AG04449 (cell line): ENCODE measurements around the gene UTF1.

Source experiments
- CTCF ChIA-PET: fragments of 350-600 bp; formaldehyde crosslinking; extraction: SDS; loops from one replicate; lab custom pipeline; 2021; ENCODE audit warnings: antibody characterized with exemption; lab: Yijun Ruan, JAX
- POLR2A ChIA-PET: fragments of 400-600, 350-600 bp; formaldehyde crosslinking; extraction: SDS; loops from one replicate; lab custom pipeline; 2020; ENCODE audit warnings: antibody characterized with exemption, inconsistent platforms; lab: Yijun Ruan, JAX
- DNase-seq: peaks from one replicate; pipeline ENCODE4 v3.0.0-alpha.2; 2010; ENCODE audit warnings: low read depth, low spot score
- H3K4me3 ChIP-seq: 2 replicates; pipeline ENCODE4 v1.5.1; 2011; ENCODE audit warnings: low read depth, mild to moderate bottlenecking, control low read depth, low read length
- TF ChIP-seq, protein P1 (sequence below): IDR thresholded peaks from one replicate; pipeline ENCODE4 v1.5.1; 2011; ENCODE audit warnings: mild to moderate bottlenecking, moderate library complexity, low read length, control low read depth, inconsistent platforms; ENCODE audit not compliant: insufficient read depth; ENCODE audit errors: missing control alignments

The UTF1 gene

DNA sequence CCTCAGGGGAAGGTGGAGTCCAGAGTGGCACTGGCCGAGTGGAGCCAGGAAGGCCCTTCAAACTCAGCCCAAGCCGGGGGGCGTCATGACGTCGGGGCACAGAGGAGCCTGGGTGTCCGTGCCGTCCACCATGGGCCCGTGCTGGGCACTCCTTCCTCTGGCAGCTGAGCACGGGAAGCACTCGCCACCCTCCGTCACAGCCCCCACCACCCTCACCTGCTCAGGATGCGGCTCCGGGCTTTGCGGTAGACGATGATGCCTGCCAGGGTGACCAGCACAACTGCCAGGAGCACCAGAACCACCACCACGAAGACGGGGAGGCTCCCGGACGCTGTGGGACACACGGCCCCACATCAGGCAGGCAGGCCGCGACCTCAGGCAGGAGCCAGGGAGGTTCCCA lies 38.5 kb downstream of the UTF1 start:
- DNase-seq, result no peak
- POLR2A ChIA-PET, result no interaction called here
- TF ChIP-seq, protein P1, sequence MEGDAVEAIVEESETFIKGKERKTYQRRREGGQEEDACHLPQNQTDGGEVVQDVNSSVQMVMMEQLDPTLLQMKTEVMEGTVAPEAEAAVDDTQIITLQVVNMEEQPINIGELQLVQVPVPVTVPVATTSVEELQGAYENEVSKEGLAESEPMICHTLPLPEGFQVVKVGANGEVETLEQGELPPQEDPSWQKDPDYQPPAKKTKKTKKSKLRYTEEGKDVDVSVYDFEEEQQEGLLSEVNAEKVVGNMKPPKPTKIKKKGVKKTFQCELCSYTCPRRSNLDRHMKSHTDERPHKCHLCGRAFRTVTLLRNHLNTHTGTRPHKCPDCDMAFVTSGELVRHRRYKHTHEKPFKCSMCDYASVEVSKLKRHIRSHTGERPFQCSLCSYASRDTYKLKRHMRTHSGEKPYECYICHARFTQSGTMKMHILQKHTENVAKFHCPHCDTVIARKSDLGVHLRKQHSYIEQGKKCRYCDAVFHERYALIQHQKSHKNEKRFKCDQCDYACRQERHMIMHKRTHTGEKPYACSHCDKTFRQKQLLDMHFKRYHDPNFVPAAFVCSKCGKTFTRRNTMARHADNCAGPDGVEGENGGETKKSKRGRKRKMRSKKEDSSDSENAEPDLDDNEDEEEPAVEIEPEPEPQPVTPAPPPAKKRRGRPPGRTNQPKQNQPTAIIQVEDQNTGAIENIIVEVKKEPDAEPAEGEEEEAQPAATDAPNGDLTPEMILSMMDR, result no peak
- CTCF ChIA-PET, result interaction anchor here (0.9 to 1.0 kb wide), 2 partner anchors 50 to 61 kb away, joined by 3 read pairs; no protein-coding TSS in a partner anchor
- H3K4me3 ChIP-seq, result no peak overlapping the region

DNA sequence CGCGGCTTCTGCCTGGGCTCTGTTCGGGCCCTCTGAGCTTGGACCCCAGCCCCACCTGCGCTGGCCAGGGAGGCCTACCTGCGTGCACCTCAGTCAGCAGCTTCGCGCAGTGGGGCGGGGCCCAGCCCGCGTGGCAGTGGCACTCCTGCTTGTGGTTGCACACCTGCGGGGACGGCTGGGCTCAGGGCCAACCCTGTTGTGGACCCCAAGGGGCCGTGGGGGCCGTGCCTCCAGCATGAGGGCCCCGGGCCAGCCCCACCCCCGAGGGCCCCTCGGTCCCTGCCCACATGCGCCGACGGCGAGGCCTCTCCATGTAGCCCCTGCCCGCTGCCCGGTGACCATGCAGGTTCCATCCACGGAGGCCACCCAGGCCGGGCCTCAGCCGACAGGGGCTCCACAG lies 39.4 kb downstream of the UTF1 start:
- CTCF ChIA-PET, result interaction anchor here (0.9 to 1.0 kb wide), 2 partner anchors 49 to 60 kb away, joined by 3 read pairs; no protein-coding TSS in a partner anchor
- POLR2A ChIA-PET, result no interaction called here
- TF ChIP-seq, protein P1, result no peak
- DNase-seq, result no peak
- no peak overlapping the region for H3K4me3 ChIP-seq

DNA sequence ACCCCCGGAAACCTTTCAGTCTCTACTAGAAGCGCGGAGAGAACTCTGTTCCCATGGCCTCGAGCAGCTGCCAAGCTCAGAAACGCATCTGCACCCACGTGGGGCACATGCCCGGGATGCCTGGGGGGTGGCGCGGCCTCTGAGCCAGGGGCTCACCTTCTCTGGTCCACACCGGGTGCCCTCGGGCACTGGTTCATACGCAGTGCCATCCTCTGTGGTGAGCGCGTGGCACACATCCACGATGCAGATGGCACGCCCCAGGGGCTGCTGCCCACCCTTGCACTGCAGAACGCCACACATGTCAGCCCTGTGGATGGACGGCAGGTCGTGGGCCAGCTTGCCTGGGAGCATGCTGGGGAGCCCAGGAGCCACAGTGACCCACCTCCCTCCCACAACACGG lies 40.2 kb downstream of the UTF1 start:
- POLR2A ChIA-PET, result no interaction called here
- CTCF ChIA-PET, result interaction anchor here (1.3 kb wide), 1 partner anchor 127 kb away, joined by 4 read pairs; no protein-coding TSS in a partner anchor
- no peak overlapping the region for H3K4me3 ChIP-seq
- TF ChIP-seq, protein P1, result no peak
- DNase-seq, result no peak

DNA sequence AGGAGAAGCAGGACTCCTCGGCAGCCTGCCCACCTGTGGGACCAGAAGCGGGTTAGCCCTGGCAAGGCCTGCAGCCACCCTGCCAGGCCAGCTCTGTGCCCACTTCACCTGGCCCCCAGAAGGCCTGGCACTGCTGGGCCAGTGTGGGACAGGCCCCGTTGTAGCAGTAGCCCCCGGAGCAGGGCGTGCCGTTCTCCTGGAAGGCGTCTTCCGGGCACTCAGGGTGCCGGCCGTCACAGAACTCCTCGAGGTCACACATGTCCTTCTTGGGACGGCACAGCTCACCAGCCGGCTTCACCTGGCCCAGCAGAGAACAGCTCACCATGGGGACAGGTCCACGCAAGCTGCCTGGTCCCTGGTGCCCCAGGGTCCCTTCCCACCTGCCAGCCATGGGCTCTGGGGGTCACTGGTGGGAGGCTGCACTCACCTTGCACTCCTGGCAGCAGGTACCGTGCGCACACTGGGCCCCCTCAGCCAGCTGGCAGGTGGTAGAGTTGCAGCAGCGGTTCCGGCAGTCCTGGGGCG lies 40.8 kb downstream of the UTF1 start:
- H3K4me3 ChIP-seq, result no peak overlapping the region
- TF ChIP-seq, protein P1, result no peak
- CTCF ChIA-PET, result interaction anchor here (1.3 kb wide), 1 partner anchor 127 kb away, joined by 4 read pairs; no protein-coding TSS in a partner anchor
- DNase-seq, result no peak
- POLR2A ChIA-PET, result no interaction called here

DNA sequence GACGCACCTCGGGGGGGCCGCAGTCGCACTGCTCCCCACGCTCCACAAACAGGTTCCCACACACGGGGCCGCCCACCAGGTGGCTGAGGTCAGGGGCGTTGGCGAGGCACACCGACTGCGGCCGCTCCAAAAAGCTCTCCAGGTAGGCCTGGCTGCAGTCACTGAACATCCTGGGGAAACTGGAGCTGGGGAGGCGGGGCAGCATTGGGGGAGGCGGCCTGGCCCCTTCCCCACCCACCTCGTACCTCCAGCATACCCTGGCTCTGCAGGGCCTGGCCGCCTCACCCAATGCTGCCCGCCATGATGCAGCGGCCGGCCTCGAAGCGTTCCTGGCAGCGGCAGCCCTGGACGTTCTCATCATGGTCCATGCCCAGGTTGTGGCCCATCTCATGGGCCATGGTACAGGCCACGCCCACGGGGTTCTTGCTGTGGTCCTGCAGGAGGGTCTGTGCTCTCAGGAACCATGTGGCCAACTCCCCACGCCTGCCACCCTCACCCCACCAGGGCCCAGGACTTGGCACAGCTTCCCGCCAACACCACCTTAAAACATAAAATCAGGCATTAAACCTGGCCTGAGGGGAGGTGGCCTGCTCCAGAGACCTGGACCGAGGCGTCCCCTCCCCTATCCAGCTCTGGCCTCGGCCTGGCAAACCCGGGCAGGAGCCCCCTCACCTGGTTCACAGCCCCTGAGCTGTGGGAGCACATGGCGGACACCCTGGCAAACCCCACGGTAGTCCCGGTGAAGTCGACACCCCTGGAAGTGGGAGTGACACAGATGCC lies 41.7 kb downstream of the UTF1 start:
- no peak for DNase-seq
- TF ChIP-seq, protein P1, result no peak
- ChIA-PET POLR2A (no interaction called here), CTCF (no interaction called here)
- H3K4me3 ChIP-seq, result no peak overlapping the region

DNA sequence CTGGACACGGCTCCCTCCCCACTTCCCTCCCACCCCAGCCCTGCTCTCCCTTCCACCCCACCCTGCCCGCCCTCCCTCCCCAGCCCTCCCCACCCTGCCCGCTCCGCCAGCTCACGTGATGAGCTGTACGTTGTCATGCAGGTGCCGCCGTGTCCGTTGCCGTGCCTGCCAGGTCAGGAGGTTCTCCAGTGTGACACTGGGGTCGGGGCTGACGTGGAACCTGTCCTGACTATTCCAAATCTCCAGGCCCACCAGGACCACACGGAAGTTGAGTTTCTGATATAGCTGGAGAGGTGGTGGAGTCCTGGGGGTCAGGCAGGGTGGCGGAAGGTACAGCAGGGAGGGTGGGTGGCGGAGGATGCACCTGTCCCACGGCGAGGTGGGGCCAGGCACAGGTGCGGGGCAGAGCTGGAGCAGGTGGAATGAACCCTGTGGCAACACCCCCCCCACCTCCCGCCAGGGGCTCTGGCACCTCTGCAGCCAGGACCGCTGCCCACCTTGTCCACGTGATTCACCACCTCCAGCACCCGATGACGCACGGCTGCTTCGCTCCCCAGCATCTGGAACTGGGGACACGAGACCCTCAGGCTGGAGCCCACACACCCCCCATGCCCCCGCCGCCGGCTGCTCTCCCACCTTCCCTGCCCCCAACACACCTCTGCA lies 42.4 kb downstream of the UTF1 start:
- DNase-seq, result no peak
- H3K4me3 ChIP-seq, result no peak overlapping the region
- TF ChIP-seq, protein P1, result no peak
- CTCF ChIA-PET, result no interaction called here
- POLR2A ChIA-PET, result no interaction called here
